CD14-positive monocyte (primary cell): ENCODE data around the gene KXD1. TPM values are rescaled to one million over a fixed set of nuclear protein-coding genes. Genes with fewer than 3 reads are reported as not detected.

ENCODE experiments used
- DNase-seq, 3 donors: peaks; one replicate each; pipeline ENCODE4 v3.0.0-alpha.2; 2011 to 2022
- H2AFZ ChIP-seq: 2 replicates; pipeline ENCODE4 v1.6.0; 2012; ENCODE audit warnings: mild to moderate bottlenecking, low read depth, low read length, inconsistent platforms; ENCODE audit not compliant: insufficient read depth, poor library complexity, severe bottlenecking
- H3K27ac ChIP-seq, 2 donors: 1 replicate in 1 of 2; 2 replicates in 1 of 2; pipeline ENCODE4 v1.5.1; 2012 to 2013; ENCODE audit warnings: low read length in 2 of 2, control low read depth in 1 of 2, inconsistent platforms in 1 of 2, low read depth in 1 of 2, mild to moderate bottlenecking in 1 of 2
- H3K27me3 ChIP-seq, 2 donors: one replicate each; pipeline versions ENCODE4 v1.6.0 to v1.6.1; 2011 to 2013; ENCODE audit warnings: low read length in 2 of 2; ENCODE audit not compliant: control insufficient read depth in 2 of 2, insufficient read depth in 2 of 2
- H3K36me3 ChIP-seq, 2 donors: replicated peaks in 1 of 2; 1 replicate in 1 of 2; 2 replicates in 1 of 2; pipeline versions ENCODE4 v1.5.1 to v1.6.1; 2012 to 2013; ENCODE audit warnings: low read length in 2 of 2, control low read depth in 1 of 2, inconsistent platforms in 1 of 2, mild to moderate bottlenecking in 1 of 2; ENCODE audit not compliant: insufficient read depth in 2 of 2, control insufficient read depth in 1 of 2
- H3K4me1 ChIP-seq, 2 donors: 1 replicate in 1 of 2; 2 replicates in 1 of 2; pipeline versions ENCODE4 v1.5.1 to v1.6.1; 2012 to 2013; ENCODE audit warnings: low read length in 2 of 2, control low read depth in 1 of 2, inconsistent platforms in 1 of 2, mild to moderate bottlenecking in 1 of 2, moderate library complexity in 1 of 2; ENCODE audit not compliant: insufficient read depth in 2 of 2, control insufficient read depth in 1 of 2
- H3K4me2 ChIP-seq: replicated peaks from 2 replicates; pipeline ENCODE3; 2012; ENCODE audit warnings: low read length, moderate library complexity, mild to moderate bottlenecking; ENCODE audit not compliant: poor library complexity, severe bottlenecking; ENCODE audit errors: extremely low read depth
- H3K4me3 ChIP-seq, 3 experiments: fragments of 200-600 bp in 1 of 3; sonication (generic) in 1 of 3; replicated peaks in 1 of 3; 1 replicate in 2 of 3; 2 replicates in 1 of 3; pipeline ENCODE4 v1.5.1; 2011 to 2013; ENCODE audit warnings: low read length in 3 of 3, mild to moderate bottlenecking in 3 of 3, control low read depth in 2 of 3, low read depth in 2 of 3, inconsistent platforms in 1 of 3, moderate library complexity in 1 of 3
- H3K79me2 ChIP-seq: 2 replicates; pipeline ENCODE4 v1.6.0; 2012; ENCODE audit warnings: mild to moderate bottlenecking, control low read depth, inconsistent platforms, low read length, moderate library complexity; ENCODE audit not compliant: insufficient read depth
- H3K9ac ChIP-seq: 2 replicates; pipeline ENCODE4 v1.6.0; 2017; ENCODE audit warnings: low read length, mild to moderate bottlenecking; ENCODE audit not compliant: insufficient read depth, poor library complexity, severe bottlenecking
- H3K9me3 ChIP-seq, 2 donors: replicated peaks in 1 of 2; 1 replicate in 1 of 2; 2 replicates in 1 of 2; pipeline versions ENCODE4 v1.5.1 to v1.6.1; 2012 to 2013; ENCODE audit warnings: low read length in 2 of 2, control low read depth in 1 of 2; ENCODE audit not compliant: control insufficient read depth in 1 of 2, insufficient read depth in 1 of 2
- H4K20me1 ChIP-seq: 2 replicates; pipeline ENCODE4 v1.6.0; 2012; ENCODE audit warnings: mild to moderate bottlenecking, low read length, control low read depth, moderate library complexity; ENCODE audit not compliant: insufficient read depth
- H3K27ac Mint-ChIP-seq, 7 donors: one replicate each; pipeline ENCODE4 v1.8.0; 2020; ENCODE audit warnings: mild to moderate bottlenecking in 7 of 7, mixed read lengths in 7 of 7, moderate library complexity in 6 of 7, inconsistent platforms in 2 of 7
- H3K27me3 Mint-ChIP-seq, 3 donors: one replicate each; pipeline ENCODE4 v1.8.0; 2021 to 2022; ENCODE audit warnings: low read depth in 3 of 3, mild to moderate bottlenecking in 3 of 3, mixed read lengths in 3 of 3, moderate library complexity in 3 of 3, inconsistent platforms in 1 of 3
- H3K36me3 Mint-ChIP-seq, 2 donors: one replicate each; pipeline ENCODE4 v1.8.0; 2020; ENCODE audit warnings: mixed read lengths in 2 of 2, inconsistent platforms in 1 of 2, mild to moderate bottlenecking in 1 of 2
- H3K4me1 Mint-ChIP-seq: one replicate; pipeline ENCODE4 v1.8.0; 2020; ENCODE audit warnings: mild to moderate bottlenecking, mixed read lengths
- H3K4me3 Mint-ChIP-seq, 2 donors: one replicate each; pipeline ENCODE4 v1.8.0; 2020; ENCODE audit warnings: mild to moderate bottlenecking in 2 of 2, mixed read lengths in 2 of 2, moderate library complexity in 1 of 2
- H3K9me3 Mint-ChIP-seq, 7 donors: one replicate each; pipeline ENCODE4 v1.8.0; 2020 to 2022; ENCODE audit warnings: mixed read lengths in 7 of 7, mild to moderate bottlenecking in 6 of 7, moderate library complexity in 6 of 7, inconsistent platforms in 2 of 7
- CTCF ChIP-seq: fragments of 200-600 bp; IDR thresholded peaks from one replicate; pipeline ENCODE4 v1.8.0; 2022; ENCODE audit warnings: antibody characterized with exemption, mild to moderate bottlenecking
- whole genome bisulfite sequencing: methylation state at CpG from one replicate; pipeline ENCODE4 v1.1.5; 2013; ENCODE audit warnings: missing lambda C conversion rate; ENCODE audit not compliant: insufficient coverage; 5-methylcytosine and 5-hydroxymethylcytosine counted together
- intact Hi-C, 2 donors: fragments of 100-400 bp; cut with micrococcal nuclease; formaldehyde crosslinking; loops; one replicate each; pipeline versions ENCODE4 v1.15.0 to v1.15.1; 2023
- polyA plus RNA-seq, 3 donors: library from polyadenylated mRNA; depleted of rRNA in 1 of 3; unstranded in 2 of 3; stranded (reverse) in 1 of 3; fragments of 300-500 nt in 2 of 3; fragments of >200 nt in 1 of 3; fragmentation: Illumina TruSeq in 2 of 3; gene quantifications; 1 replicate in 2 of 3; 2 replicates in 1 of 3; pipeline ENCODE4 v1.2.3, GENCODE V29; 2012 to 2021

KXD1 gene
- polyA plus RNA-seq, 3 donors, result 74.4 to 194 (median 87.9) TPM

GRCh38 chr19:18558604-18559003 lies 934 bp downstream of the KXD1 start:
- DNase-seq, result peak in 1 of 3 donors; percentile 44

GRCh38 chr19:18559685-18560084 lies 2.0 kb downstream of the KXD1 start:
- Histone ChIP-seq H4K20me1 (no peaks in the 10 kb centered on the region), H3K4me3 (no peak overlapping the region), H2AFZ (no peak overlapping the region), H3K9ac (no peak overlapping the region), H3K27ac (peak overlapping the region in 1 of 2 donors; percentile 29), H3K36me3 (peaks cover 31 to 34% of the 10 kb centered on the region in 2 donors), H3K79me2 (peaks cover 38% of the 10 kb centered on the region), H3K4me2 (no peak overlapping the region), H3K4me1 (peaks cover 14 to 17% of the 10 kb centered on the region in 2 donors), H3K27me3 (no peaks in the 10 kb centered on the region), H3K9me3 (no peaks in the 10 kb centered on the region)
- H3K4me3 Mint-ChIP-seq, result no peak overlapping the region
- H3K27ac Mint-ChIP-seq, result peak overlapping the region in 5 of 7 donors; percentile 46 to 71 (median 55)
- no peak for DNase-seq
- peaks cover 31 to 34% of the 10 kb centered on the region in 2 donors for H3K36me3 Mint-ChIP-seq
- peaks cover 16% of the 10 kb centered on the region for H3K4me1 Mint-ChIP-seq
- intact Hi-C loops, result loop anchor here in 1 of 2 donors (5.0 kb wide), 1 partner anchor 37 kb away; the partner anchor contains the start of gene ELL
- peaks cover 0 to 2% (median 0%) of the 10 kb centered on the region in 3 donors for H3K27me3 Mint-ChIP-seq
- no peak for TF ChIP-seq CTCF
- H3K9me3 Mint-ChIP-seq, result no peaks in the 10 kb centered on the region
- WGBS, result no CpG with 5 or more reads among the region's 5 CpGs

More at GRCh38 chr19:18558604-18559003, 934 bp downstream of the KXD1 start:
- Histone ChIP-seq H3K9ac (peak overlapping the region; percentile 95), H3K27me3 (no peaks in the 10 kb centered on the region), H2AFZ (no peak overlapping the region), H3K27ac (peak overlapping the region; percentile 69 to 97), H3K79me2 (peaks cover 38% of the 10 kb centered on the region), H3K36me3 (peaks cover 20 to 23% of the 10 kb centered on the region in 2 donors), H3K9me3 (no peaks in the 10 kb centered on the region), H4K20me1 (no peaks in the 10 kb centered on the region), H3K4me3 (peak overlapping the region; percentile 75 to 96 (median 95)), H3K4me2 (peak overlapping the region; percentile 100), H3K4me1 (peaks cover 14 to 17% of the 10 kb centered on the region in 2 donors)
- peak overlapping the region; percentile 88 to 90 for H3K4me3 Mint-ChIP-seq
- H3K27me3 Mint-ChIP-seq, result peaks cover 0 to 3% (median 0%) of the 10 kb centered on the region in 3 donors
- H3K9me3 Mint-ChIP-seq, result no peaks in the 10 kb centered on the region
- H3K27ac Mint-ChIP-seq, result peak overlapping the region; percentile 93 to 97 (median 95)
- peaks cover 16% of the 10 kb centered on the region for H3K4me1 Mint-ChIP-seq
- intact Hi-C loops, result loop anchor here in 1 of 2 donors (5.0 kb wide), 1 partner anchor 36 kb away; the partner anchor contains the start of gene ELL
- WGBS, result no CpG with 5 or more reads among the region's 3 CpGs
- H3K36me3 Mint-ChIP-seq, result peaks cover 20 to 23% of the 10 kb centered on the region in 2 donors
- TF ChIP-seq CTCF, result no peak
